IPS-11a (cell line): Measurements from ENCODE around the gene PACSIN1.

Experiments
- H3K4me3 ChIP-seq: one replicate; pipeline ENCODE4 v1.5.1; 2013; ENCODE audit warnings: low read depth, low read length, control low read depth

Gene PACSIN1

GRCh38 chr6:34514112-34514511, 48.2 kb downstream of the PACSIN1 start:
- peak overlapping the region; percentile 59 for H3K4me3 ChIP-seq

GRCh38 chr6:34514593-34515472, 49.0 kb downstream of the PACSIN1 start:
- peak overlapping the region; percentile 59 for H3K4me3 ChIP-seq

- no peak overlapping the region for H3K4me3 ChIP-seq
These were observed 49.9 kb downstream of the PACSIN1 start for GRCh38 chr6:34515473-34516387.

DNA sequence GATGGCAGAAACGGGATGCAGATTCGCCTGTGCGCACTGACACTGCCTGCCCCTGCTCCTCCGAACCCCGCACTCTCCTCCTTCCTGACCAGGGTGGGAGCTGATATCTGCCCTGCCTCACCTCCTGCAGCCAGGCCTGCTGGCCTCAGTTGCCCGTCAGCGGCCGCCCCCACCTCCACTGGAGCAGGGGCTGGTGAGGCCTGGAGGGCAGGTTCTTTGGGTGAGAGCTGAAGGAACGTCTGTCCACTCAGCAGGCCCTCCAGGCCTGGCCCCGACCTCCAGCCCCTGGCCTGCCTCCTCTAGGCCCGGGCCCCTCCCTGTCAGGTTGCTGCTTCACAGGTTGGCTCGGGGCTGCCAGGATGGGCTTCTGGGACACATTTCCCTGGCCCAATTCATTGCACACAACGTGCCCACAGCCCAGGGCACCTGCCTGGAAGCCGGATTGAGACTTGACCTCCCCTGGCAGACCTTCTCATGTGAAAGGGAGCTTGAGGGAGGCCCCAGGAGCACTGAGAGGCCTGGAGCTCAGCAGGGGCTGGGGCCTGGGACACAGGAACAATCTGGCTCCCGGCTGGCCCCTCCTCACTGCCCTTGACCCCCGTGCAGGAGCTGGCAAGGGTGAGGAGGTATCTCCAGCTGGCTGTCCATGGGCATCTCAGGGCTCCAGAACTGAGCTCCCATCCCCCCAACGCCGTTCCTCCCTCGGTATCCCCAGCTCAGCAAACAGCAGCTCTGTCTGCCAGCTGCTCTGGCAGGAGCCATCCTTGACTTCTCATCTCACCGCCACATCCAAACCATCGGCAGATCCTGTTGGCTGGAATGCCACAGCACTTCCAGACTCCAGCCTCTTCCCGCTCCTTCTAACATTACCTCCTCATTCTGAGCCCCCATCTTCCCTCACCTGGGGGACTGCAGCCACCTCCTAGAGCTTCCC, 50.8 kb downstream of the PACSIN1 start:
- H3K4me3 ChIP-seq, result no peak overlapping the region

DNA sequence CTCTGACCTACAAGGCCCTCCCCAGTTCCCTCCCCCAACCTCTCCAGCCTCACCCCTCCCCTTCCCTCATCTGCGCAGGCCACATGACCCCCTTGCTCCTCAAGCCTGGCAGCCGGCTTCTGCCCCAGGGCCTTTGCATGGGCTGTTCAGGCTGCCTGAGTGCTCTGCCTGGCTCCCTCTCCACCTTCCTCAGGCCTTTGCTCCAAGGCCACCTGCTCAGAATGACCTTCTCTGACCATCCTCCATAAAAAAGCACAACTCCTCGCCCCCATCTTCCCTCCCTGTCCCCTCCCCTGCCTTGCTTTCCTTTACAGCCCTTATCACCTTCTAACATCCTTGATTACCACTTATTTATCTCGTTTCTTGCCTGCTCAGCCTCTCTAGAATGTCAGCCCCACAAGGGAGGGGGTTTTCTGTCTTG, 51.6 kb downstream of the PACSIN1 start:
- H3K4me3 ChIP-seq, result no peak overlapping the region

GRCh38 chr6:34517966-34518365, 52.1 kb downstream of the PACSIN1 start:
- H3K4me3 ChIP-seq, result no peak overlapping the region

DNA sequence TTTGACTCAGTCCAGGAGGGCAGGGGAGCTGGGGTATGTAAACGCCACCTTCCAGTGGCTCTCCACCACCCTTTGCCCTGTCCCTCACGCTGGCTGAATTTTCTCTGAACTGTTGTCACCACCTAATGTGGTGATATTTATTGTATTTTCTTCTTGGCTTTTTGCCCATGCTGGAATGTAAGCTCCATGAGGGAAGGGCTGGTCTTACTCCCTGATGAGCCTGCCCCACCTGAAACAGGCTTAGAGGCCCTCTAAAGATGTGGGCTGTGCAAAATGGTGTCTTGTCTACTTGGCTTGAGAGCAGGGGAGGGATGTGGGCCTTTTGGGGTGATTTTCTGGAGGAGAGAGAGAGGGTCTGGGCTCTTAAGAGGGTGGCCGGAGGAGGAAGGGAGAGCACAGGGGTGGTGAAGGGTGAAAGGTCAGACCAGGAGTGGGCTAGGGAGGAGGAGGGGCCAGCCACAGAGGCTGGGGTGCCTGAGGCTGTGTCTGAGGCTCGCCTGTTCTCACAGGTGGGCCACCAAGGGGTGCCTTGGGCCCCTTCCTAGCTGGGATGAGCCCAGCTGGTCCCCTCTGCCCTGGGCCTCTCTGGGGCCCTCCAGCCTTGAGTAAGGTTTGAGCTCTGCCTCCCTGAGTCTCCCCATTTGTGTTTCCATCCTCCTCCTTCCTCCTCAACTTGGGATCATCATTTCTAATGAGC, 52.9 kb downstream of the PACSIN1 start:
- no peak overlapping the region for H3K4me3 ChIP-seq

GRCh38 chr6:34519971-34520644, 54.2 kb downstream of the PACSIN1 start:
- H3K4me3 ChIP-seq, result no peak overlapping the region

GRCh38 chr6:34520645-34521462, 55.0 kb downstream of the PACSIN1 start:
- H3K4me3 ChIP-seq, result no peak overlapping the region

GRCh38 chr6:34521463-34522285, 55.8 kb downstream of the PACSIN1 start:
- no peak overlapping the region for H3K4me3 ChIP-seq

GRCh38 chr6:34522761-34523160, 56.9 kb downstream of the PACSIN1 start:
- H3K4me3 ChIP-seq, result no peak overlapping the region

DNA sequence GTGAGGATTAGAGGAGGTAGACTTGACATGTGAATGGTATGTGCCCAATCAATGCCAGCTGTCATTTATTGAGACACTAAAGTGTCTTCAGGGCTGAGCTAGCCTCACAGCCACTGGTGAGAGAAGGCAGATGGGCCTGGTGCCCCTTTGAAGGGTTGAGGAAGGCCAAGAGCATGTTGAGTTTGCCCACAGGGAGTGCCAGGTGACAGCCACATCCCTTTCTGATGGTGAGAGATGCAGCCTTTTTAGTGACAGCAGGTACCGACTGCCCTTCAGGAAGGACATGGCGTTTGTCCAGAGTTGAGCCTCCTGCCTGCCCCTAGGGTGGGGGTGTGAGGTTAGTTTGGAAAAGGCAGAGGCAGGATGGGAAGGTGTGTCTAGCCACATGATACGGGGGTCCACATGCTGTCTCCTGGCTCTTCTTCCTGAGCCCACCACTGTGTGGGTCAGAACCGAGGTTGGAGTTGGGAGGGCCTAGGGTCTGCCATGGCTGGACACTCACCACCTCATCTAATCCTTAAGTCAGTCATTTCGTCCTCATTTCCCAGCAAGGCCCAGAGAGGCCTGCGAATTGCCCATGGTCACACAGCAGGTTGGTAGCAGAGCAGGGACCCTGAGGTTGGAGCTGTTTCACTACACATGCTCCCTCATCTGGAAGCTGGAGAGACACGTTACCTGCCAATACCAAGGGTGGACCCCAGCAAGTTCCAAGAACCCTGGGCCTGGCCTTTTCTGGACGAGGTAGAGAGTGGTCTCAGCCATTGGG, 57.7 kb downstream of the PACSIN1 start:
- no peak overlapping the region for H3K4me3 ChIP-seq

GRCh38 chr6:34524499-34524898, 58.6 kb downstream of the PACSIN1 start:
- no peak overlapping the region for H3K4me3 ChIP-seq

GRCh38 chr6:34524971-34525370, 59.1 kb downstream of the PACSIN1 start:
- H3K4me3 ChIP-seq, result no peak overlapping the region

DNA sequence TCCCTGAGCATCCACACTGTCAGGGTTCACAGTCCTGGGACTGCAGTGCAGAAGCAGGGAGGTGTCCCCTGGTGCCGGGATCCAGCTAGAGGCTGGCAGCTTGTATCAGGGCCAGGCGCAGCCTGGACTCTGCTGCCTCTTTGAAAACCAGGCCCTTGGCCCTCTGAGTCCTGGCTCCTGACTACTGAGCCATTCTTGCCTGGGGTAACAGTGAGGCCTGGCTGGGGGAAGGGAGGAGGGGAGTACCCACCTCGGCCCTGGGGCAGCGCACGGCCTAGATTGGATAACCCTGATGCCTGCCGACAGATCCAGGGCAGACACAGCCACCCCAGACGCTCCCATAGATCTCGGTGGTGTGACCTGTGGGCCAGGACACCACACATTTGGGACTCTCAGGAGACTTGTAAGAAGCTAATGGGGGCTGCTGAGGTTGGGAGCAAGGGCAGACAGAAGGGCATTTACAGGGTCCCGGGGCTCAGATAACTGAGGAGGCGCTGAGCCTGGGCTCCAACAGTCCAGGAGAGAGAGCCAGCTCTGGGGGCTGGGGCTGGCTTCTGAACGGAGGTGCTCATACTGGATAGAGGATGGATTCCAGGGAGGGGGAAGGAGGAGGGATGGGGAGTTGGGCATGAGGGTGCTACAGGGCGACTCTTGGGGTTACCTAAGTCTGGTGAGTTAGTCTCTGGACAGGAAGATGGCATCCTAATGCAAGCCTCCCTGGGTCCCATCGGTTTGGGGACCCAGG, 59.7 kb downstream of the PACSIN1 start:
- H3K4me3 ChIP-seq, result no peak overlapping the region

GRCh38 chr6:34526241-34526972, 60.5 kb downstream of the PACSIN1 start:
- H3K4me3 ChIP-seq, result no peak overlapping the region
